ENCODE measurements around the gene WEE1.
"Not testable (repeated sequence)": the region's sequence is repeated elsewhere in the genome, so short reads cannot be mapped to it uniquely, and the experiment has no call there.

DNA sequence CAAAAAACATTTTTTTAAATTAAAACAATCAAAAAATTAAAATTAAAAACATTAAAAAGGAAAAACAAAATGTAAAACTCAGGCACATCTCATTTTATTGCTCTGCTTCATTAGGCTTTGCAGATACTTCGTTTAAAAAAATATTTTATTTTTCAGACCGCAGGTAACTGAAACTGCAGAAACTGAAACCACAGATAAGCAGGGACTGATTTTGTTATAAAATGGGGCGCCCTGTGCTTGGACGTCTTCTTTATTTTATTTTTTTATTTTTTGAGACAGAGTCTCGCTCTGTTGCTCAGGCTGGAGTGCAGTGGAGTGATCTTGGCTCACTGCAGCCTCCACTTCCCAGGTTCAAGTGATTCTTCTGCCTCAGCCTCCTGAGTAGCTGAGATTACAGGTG, 24.3 kb upstream of the WEE1 start:
- TF ChIP-seq, protein P1, sequence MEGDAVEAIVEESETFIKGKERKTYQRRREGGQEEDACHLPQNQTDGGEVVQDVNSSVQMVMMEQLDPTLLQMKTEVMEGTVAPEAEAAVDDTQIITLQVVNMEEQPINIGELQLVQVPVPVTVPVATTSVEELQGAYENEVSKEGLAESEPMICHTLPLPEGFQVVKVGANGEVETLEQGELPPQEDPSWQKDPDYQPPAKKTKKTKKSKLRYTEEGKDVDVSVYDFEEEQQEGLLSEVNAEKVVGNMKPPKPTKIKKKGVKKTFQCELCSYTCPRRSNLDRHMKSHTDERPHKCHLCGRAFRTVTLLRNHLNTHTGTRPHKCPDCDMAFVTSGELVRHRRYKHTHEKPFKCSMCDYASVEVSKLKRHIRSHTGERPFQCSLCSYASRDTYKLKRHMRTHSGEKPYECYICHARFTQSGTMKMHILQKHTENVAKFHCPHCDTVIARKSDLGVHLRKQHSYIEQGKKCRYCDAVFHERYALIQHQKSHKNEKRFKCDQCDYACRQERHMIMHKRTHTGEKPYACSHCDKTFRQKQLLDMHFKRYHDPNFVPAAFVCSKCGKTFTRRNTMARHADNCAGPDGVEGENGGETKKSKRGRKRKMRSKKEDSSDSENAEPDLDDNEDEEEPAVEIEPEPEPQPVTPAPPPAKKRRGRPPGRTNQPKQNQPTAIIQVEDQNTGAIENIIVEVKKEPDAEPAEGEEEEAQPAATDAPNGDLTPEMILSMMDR (IDR thresholded peaks at IDR 0.05; ENCODE audit: poor library complexity) = not testable (repeated sequence)
- TF ChIP-seq EZH2 (IDR thresholded peaks at IDR 0.05; ENCODE audit: borderline replicate concordance); EZH2phosphoT487 (IDR thresholded peaks at IDR 0.05; ENCODE audit: low read depth, severe bottlenecking, unreplicated experiment): not testable (repeated sequence)

All from hepatocyte (in vitro differentiated cells).